Stimulated activated CD4-positive, alpha-beta T cell treated with anti-CD3 and anti-CD28 coated beads, TNF-alpha, amount 100 ng/mL, for 24 hours (primary cell): ENCODE measurements around the gene PRPH.
A peak's percentile ranks its signal among the peaks of the same experiment; 100 is the strongest.
"Not testable (repeated sequence)": the region's sequence is repeated elsewhere in the genome, so short reads cannot be mapped to it uniquely, and the experiment has no call there.

ENCODE experiments used
- DNase-seq, 3 experiments: peaks; one replicate each; pipeline ENCODE4 v3.0.0-alpha.2; 2020; ENCODE audit warnings: low read depth in 3 of 3

The PRPH gene

DNA sequence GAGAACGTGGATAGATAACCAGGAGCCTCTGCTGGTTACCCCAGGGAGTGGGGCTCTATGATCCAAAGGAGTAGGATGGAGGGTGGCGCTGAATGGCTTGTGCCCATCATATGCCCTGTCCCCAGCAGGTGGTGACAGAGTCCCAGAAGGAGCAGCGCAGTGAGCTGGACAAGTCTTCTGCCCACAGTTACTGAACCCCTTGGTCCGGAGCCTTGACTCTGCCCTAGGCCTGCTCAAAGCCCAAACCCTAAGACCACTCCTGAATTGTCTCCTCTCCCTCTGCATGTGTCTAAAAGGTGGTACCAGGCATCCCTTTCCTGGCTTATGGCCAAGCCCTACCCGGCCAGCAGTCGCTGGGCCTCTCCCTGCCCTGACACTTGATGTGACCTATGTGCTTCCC is 3.2 kb downstream of the PRPH start:
- no peak for DNase-seq

DNA sequence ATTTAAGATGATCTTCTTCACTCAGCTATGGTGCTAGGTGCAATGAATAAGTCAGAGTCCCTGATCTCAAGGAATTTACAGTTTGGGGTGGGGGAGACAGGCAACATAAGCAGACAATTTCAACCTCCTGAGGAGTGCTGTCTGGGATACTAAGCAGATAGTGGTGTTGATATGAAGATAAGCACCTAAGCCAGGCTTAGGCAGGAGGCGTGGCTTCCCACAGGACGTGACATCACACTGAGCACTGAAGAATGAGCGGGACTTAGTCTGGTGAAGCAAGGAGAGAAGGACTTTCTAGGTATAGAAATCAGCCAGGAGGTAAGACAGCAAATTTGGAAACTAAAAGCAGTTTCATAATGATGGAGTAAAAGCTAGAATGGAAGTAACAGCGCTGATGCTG is 6.8 kb downstream of the PRPH start:
- peak in 1 of 3 experiments; percentile 56 for DNase-seq

DNA sequence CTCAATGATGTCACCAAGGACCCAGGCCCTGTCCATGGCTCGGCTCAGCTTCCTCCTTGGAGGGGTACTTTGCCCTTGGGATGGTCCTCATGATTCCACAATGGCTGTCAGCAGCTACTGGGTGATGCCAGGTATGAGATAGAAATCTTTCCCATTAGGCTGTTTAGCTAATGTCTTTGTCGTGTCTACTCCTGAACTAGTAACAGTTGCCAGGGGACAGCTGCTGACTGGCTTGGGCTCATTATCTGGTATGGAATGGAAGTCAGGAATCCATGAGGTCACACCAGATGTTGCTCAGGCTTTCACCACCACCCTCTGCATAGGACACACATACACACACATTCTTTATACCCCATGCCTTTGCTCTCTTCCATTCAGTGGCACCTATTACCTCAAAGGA is 9.2 kb downstream of the PRPH start:
- no peak for DNase-seq

DNA sequence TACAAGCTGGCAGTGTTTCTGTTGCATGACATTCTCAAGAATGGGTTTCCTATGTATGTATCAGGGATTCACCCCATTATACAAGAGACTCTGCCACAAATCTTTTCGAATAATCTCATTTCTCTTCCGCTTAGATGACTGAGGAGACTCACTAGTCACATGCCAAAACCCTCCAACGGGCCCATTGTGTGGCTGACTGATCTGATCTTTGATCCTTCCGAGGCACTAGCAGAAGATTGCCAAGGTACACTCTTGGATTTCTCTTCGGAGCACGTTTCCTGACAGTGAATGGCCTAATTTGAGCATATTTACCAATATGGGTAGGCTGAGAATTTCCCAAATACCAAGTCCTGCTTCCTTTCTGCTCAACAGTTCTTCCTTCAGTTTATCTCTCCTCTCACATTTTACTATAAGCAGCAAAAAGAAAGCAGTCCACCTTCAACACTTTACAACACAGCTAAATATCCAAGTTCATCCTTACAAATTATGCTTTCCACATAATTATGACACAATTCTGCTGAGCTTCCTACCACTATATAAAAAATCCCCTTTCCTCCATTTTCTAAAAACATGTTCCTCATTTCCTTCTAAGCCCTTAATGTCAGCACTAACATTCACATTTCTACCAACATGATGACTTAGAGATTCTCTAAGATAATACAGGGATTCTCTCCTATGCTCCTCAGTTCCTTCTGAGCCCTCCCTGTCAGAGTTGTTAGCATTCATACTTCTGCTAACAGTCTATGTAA is 11.0 kb downstream of the PRPH start:
- no peak for DNase-seq

DNA sequence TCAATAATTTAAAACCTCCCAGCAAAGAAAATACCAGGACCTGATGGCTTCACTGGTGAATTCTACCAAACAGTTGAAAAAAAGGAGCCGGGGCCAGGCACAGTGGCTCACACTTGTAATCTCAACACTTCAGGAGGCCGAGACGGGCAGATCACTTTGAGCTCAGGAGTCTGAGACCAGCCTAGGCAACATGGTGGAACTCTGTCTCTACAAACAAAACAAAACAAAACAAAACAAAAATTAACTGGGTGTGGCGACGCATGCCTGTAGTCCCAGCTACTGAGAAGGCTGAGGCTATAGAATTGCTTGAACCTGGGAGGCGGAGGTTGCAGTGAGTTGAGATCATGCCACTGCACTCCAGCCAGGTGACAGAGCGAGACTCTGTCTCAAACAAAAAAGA is 14.4 kb downstream of the PRPH start:
- DNase-seq: no peak

DNA sequence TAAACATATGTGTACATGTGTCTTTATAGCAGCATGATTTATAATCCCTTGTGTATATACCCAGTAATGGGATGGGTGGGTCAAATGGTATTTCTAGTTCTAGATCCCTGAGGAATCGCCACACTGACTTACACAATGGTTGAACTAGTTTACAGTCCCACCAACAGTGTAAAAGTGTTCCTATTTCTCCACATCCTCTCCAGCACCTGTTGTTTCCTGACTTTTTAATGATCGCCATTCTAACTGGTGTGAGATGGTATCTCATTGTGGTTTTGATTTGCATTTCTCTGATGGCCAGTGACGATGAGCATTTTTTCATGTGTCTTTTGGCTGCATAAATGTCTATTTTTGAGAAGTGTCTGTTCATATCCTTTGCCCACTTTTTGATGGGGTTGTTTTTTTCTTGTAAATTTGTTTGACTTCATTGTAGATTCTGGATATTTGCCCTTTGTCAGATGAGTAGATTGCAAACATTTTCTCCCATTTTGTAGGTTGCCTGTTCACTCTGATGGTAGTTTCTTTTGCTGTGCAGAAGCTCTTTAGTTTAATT is 15.6 kb downstream of the PRPH start:
- DNase-seq: not testable (repeated sequence)

DNA sequence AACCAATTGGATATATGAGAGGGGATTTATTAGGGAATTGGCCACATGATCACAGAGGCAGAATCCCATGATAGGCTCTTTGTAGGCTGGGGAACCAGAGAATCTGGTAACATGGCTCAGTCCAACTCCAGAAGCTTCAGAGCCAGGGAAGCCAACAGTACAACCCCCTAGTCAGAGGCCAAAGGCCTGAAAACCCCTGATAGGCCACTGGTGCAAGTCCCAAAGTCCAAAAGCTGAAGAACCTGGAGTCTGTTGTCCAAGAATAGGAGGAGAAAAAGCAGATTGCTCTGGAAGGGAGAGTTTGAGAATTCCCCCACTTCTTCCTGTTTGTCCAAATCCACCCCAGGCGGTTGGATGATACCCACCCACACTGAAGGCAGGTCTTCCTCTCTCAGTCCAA is 19.9 kb downstream of the PRPH start:
- DNase-seq: no peak

DNA sequence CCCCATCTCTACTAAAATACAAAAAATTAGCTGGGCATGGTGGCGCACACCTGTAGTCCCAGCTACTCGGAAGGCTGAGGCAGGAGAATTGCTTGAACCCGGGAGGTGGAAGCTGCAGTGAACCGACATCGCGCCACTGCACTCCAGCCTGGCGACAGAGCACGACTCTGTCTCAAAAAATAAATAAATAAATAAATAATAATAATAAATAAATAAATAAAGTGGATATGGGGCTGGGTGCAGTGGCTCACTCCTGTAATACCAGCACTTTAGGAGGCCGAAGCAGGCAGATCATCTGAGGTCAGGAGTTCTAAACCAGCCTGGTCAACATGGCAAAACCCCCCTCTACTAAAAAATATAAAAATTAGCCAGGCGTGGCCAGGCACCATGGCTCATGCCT is 22.2 kb downstream of the PRPH start:
- DNase-seq: not testable (repeated sequence)

DNA sequence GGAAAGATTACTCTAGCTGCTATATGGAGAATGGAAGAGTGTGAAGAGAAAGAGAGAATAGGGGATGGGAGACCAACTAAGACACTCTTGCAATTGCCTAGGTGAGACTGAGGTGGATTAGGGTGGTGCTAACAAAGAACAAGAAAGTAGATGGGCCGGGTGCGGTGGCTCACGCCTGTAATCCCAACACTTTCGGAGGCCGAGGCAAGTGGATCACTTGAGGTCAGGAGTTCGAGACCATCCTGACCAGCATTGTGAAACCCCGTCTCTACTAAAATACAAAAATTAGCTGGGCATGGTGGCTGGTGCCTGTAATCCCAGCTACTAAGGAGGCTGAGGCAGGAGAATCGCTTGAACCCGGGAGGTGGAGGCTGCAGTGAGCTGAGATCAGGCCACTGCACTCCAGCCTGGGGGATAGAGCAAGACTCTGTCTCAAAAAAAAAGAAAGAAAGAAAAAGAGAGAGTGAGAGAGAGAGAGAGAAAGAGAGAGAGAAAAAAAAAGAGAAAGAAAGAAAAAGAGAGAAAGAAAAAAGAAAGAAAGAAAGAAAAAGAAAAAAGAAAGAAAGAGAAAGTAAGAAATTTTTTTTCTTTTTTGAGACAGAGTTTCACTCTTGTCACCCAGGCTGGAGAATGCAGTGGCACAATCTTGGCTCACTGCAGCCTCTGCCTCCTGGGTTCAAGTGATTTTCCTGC is 25.6 kb downstream of the PRPH start:
- not testable (repeated sequence) for DNase-seq

DNA sequence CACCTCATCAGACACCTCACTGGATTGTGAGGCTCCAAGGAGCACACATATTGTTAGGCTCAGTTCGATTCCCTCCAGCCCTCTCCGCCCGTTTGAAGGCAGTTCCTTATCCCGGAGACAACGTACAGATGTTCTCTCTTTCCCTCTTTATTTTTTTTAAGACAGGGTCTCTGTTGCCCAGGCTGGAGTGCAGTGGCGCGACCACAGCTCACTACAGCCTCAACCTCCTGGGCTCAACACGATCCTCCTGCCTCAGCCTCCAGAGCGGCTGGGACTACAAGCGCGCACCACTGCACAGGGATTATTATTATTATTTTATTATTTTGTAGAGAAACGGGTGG is 27.4 kb downstream of the PRPH start:
- no peak for DNase-seq

DNA sequence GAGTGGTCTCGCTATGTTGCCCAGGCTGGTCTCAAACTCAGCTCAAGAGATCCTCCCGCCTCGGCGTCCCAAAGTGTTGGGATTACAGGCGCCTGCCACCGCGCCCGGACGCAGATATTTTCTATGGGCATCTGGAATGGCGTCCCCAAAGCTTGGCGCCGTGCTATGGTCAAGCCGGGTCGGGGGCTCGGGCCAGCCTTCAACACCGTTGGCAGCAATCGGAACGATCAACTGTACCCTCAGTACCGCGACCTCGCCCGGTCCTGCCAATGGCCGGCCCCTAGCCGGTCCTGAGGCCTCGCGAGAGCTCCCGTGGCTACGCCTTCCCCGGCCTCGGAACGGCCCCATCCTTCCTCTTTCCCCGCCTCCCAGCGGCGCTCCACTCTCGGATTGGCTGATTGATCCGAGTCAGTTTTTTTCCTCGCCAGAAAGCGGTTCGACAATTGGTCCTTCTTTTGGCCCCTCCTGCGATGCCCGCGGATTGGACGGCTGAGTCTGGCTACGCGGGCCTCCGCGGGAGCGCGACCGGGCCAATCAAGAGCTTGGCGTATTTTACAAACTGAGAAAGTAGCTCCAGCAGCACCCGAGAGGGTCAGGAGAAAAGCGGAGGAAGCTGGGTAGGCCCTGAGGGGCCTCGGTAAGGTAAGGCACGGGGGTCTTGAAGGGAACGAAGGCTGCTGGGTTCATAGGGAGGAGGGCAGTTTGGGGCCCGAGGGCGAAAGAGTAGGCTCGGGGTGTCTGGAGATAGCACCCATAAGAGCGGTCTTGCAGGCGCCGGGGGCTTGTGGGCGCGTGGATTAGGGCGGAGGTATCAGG is 28.0 kb downstream of the PRPH start, which contains the start of gene TROAP:
TROAP (plus strand) TSS at position 548 of the 816 bp plus-strand sequence. CDS start 354 bp downstream, outside the sequence.
- peak; percentile 91 to 97 (median 97) for DNase-seq

DNA sequence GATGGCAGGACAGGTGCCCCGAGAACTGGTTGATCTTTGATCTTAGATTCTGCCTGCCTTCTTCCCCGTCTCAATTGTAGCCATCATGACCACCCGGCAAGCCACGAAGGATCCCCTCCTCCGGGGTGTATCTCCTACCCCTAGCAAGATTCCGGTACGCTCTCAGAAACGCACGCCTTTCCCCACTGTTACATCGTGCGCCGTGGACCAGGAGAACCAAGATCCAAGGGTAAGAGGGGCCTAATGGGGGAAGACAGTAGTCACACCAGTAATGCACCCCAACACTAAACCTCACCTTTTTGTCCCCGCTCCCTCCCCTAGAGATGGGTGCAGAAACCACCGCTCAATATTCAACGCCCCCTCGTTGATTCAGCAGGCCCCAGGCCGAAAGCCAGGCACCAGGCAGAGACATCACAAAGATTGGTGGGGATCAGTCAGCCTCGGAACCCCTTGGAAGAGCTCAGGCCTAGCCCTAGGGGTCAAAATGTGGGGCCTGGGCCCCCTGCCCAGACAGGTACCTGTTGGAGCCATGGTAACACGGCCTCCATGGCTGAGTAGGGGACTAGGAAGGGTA is 28.7 kb downstream of the PRPH start:
- no peak for DNase-seq

DNA sequence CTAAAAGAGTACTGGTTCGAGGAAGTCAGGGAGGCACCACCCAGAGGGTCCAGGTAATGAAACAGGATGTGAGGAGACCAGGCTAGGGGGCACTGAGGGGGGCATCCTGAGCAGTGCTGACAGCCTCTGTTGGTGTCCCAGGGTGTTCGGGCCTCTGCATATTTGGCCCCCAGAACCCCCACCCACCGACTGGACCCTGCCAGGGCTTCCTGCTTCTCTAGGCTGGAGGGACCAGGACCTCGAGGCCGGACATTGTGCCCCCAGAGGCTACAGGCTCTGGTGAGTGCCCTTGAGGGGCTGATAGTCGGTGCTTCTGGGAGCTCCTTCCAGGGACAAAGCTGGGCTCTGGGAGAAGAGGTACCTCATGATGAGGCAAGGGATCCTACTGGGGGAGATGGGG is 30.7 kb downstream of the PRPH start:
- no peak for DNase-seq

DNA sequence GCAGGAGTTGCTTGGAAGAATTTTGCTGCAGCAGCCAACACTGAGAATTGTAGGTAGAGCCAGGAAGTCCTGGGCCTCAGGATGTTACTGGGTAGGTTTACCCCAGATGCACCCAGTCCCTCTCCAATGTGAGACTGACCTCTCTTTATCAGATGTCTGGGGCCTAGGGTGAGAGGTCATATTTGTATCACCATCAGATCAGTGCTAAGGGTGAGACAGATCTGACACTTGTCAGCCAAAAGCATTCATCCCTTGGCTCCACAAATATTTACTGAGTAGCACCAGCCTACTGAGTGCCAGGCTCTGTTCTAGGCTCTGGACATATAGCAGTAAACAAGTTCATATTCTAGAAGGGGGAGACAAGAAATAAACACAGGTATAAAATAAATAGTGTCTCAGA is 32.4 kb downstream of the PRPH start:
- DNase-seq: no peak

DNA sequence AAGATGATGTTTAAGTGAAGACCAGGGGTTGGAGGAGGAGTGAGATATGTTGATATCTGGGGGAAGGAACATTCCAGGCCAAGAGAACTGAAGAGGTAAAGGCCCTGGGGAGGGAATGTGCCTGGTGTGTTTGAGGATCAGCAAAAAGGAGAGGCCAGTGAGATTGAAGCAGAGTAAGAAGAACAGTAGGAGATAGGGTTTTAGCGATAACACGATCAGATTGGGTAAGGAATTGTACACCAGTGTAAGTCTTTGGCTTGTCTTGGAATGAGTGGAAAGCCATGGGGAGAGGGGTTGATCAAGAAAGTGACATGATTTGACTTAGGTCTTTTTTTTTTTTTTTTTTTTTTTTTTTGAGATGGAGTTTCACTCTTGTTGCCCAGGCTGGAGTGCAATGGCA is 32.9 kb downstream of the PRPH start:
- no peak for DNase-seq

DNA sequence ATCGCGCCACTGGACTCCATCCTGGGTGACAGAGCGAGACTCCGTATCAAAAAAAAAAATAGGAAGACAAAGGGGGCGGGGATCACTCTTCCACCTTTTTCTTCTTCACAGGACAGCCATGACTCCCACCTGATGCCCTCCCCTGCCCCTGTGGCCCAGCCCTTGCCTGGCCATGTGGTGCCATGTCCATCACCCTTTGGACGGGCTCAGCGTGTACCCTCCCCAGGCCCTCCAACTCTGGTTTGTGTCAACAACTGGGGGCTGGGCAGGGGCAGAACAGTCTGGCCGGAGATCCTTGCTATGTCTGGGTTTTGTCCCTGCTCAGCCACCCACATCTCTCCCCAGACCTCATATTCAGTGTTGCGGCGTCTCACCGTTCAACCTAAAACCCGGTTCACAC is 33.9 kb downstream of the PRPH start:
- DNase-seq: no peak

DNA sequence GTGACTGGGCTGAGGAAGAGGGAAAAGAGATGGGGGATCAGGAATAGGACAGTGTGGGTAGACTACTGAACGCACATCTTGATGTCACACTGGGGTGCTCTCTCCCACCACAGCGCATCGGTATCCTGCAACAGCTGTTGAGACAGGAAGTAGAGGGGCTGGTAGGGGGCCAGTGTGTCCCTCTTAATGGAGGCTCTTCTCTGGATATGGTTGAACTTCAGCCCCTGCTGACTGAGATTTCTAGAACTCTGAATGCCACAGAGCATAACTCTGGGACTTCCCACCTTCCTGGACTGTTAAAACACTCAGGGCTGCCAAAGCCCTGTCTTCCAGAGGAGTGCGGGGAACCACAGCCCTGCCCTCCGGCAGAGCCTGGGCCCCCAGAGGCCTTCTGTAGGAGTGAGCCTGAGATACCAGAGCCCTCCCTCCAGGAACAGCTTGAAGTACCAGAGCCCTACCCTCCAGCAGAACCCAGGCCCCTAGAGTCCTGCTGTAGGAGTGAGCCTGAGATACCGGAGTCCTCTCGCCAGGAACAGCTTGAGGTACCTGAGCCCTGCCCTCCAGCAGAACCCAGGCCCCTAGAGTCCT is 35.2 kb downstream of the PRPH start:
- no peak for DNase-seq

DNA sequence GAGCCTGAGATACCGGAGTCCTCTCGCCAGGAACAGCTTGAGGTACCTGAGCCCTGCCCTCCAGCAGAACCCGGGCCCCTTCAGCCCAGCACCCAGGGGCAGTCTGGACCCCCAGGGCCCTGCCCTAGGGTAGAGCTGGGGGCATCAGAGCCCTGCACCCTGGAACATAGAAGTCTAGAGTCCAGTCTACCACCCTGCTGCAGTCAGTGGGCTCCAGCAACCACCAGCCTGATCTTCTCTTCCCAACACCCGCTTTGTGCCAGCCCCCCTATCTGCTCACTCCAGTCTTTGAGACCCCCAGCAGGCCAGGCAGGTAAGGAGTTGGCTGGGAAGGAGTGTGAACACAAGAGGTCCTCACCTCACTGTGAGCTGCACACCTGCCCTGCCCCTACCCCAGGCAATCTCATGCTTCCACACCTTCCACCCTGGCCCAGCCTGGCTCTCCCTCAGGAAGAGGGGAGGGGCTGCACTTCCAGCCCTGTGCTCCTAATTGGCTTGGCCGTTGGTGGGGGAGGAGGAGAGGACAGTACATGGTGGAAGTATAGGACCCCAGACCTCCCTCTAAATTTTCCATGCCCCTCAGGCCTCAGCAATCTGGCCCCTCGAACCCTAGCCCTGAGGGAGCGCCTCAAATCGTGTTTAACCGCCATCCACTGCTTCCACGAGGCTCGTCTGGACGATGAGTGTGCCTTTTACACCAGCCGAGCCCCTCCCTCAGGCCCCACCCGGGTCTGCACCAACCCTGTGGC is 35.9 kb downstream of the PRPH start:
- no peak for DNase-seq

DNA sequence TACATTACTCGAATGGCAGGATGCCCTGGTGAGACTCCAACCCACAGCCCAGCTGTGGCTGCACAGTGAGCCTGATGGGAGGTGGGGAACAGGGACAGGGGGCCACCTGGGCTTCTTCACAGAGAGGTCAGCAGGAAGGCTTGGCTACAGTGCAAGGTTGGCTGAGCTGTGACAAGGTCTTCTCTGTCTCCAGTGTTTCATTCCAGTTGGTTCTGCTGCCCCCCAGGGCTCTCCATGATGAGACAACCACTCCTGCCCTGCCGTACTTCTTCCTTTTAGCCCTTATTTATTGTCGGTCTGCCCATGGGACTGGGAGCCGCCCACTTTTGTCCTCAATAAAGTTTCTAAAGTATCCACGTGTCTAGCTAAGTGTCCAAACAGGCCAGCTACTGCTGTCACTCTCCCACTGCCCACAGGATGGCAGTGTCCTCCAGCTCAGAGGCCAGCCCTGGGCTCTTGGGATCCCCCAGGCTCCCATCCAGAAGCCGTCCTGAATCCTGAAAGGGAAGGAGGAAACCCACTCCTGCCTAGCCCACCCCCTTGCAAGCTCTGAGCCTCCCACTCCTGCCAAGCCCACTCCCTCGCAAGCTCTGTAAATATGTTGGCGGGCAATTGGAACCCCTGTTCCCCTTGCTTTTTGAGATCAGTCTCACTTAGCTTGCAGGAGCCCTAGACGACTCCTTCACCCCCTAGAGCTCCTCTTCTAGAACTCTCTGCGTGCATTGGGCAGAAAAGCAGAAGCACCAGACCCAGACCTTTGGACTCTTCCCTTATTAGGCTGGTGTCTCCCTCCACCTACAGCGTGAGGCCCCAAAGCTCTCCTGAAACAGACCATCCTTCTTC is 36.7 kb downstream of the PRPH start:
- no peak for DNase-seq

DNA sequence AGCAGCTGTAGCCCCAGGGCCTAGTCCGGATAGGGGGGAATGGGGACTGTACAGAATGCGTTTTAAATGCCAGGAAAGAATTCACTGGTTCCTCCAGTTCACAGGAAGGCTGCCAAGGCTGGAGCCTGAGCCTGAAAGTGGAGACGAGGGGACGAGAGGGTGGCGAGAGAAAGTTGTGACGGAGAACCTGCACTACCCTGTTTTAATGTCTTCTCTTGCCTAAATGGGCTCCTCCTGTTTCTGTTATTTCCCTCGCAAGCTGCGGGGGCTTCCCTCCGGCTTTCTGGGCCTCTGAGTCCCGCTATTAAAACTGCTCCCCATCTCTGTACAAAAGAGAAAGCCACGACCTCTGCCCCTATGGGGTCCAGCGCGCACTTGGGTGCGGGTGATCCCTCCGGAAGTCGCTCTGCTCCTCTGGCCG is 37.5 kb downstream of the PRPH start:
- no peak for DNase-seq
